OCI-LY7 (cell line): ENCODE data around the gene TPD52L1. TPM values are rescaled to one million over a fixed set of nuclear protein-coding genes. Genes with fewer than 3 reads are reported as not detected.

Experiments used
- BruUV-seq: library from RNA; stranded (reverse); fragments of 400-500 nt; replicated peaks from 2 replicates; lab custom pipeline; 2021; lab: Mats Ljungman, UMichigan
- CTCF ChIA-PET: fragments of 300-600 bp; sonication (Branson Sonifier 250); formaldehyde crosslinking; loops from one replicate; lab custom pipeline; 2022; ENCODE audit warnings: antibody characterized with exemption; ENCODE audit not compliant: unreplicated experiment; lab: Charles Lee
- POLR2A ChIA-PET: fragments of 300-600 bp; sonication (Branson Sonifier 250); formaldehyde crosslinking; loops from one replicate; lab custom pipeline; 2022; ENCODE audit warnings: antibody characterized with exemption; lab: Charles Lee
- DNase-seq: peaks from one replicate; pipeline ENCODE4 v3.0.0-alpha.2; 2015; ENCODE audit warnings: low spot score
- H2AFZ ChIP-seq: fragments of 200-600 bp; sonication (generic), shearing (Covaris generic); 2 replicates; pipeline ENCODE4 v1.6.1; 2014; ENCODE audit warnings: mild to moderate bottlenecking, antibody characterized with exemption, low read length, moderate library complexity
- H3K27ac ChIP-seq: fragments of 200-600 bp; sonication (generic); 2 replicates; pipeline ENCODE4 v1.5.1; 2014; ENCODE audit warnings: mixed run types, low read depth, mild to moderate bottlenecking, moderate library complexity, low read length, inconsistent platforms; ENCODE audit not compliant: poor library complexity, severe bottlenecking
- H3K36me3 ChIP-seq: fragments of 200-600 bp; sonication (generic); 2 replicates; pipeline ENCODE4 v1.6.1; 2014; ENCODE audit warnings: mild to moderate bottlenecking, antibody characterized with exemption, low read length, moderate library complexity, mixed read lengths; ENCODE audit not compliant: insufficient read depth
- H3K4me1 ChIP-seq: fragments of 200-600 bp; sonication (generic); 2 replicates; pipeline ENCODE4 v1.5.1; 2014; ENCODE audit warnings: mild to moderate bottlenecking, low read length; ENCODE audit not compliant: insufficient read depth, poor library complexity, severe bottlenecking
- H3K4me2 ChIP-seq: fragments of 200-600 bp; sonication (generic); 2 replicates; pipeline ENCODE4 v1.6.1; 2014; ENCODE audit warnings: mild to moderate bottlenecking, low read length
- H3K4me3 ChIP-seq: fragments of 200-600 bp; sonication (generic); 2 replicates; pipeline ENCODE4 v1.5.1; 2014; ENCODE audit warnings: mild to moderate bottlenecking, low read depth, low read length; ENCODE audit not compliant: poor library complexity, severe bottlenecking
- H3K79me2 ChIP-seq: fragments of 200-600 bp; sonication (generic); 2 replicates; pipeline ENCODE4 v1.6.1; 2016; ENCODE audit warnings: low read depth, mild to moderate bottlenecking, low read length, moderate library complexity, mixed read lengths; ENCODE audit not compliant: insufficient read depth
- H3K9me2 ChIP-seq: fragments of 200-600 bp; sonication (generic); 2 replicates; pipeline ENCODE4 v1.6.1; 2016; ENCODE audit warnings: mild to moderate bottlenecking, low read length, mixed read lengths; ENCODE audit not compliant: insufficient read depth
- H3K9me3 ChIP-seq: fragments of 200-600 bp; sonication (generic); 2 replicates; pipeline ENCODE4 v1.6.1; 2014; ENCODE audit warnings: mild to moderate bottlenecking, mixed run types, low read length, mixed read lengths
- H4K20me1 ChIP-seq: fragments of 200-600 bp; sonication (generic); 2 replicates; pipeline ENCODE4 v1.6.1; 2014; ENCODE audit warnings: mild to moderate bottlenecking, antibody characterized with exemption, low read length, moderate library complexity, mixed read lengths; ENCODE audit not compliant: insufficient read depth
- EZH2phosphoT487 ChIP-seq: fragments of 200-600 bp; sonication (generic); IDR thresholded peaks from 2 replicates; pipeline ENCODE4 v1.6.1; 2018; ENCODE audit warnings: low read depth, borderline replicate concordance, mild to moderate bottlenecking, mixed run types, antibody characterized with exemption, low read length, moderate library complexity, mixed read lengths
- intact Hi-C: fragments of 100-400 bp; cut with micrococcal nuclease; formaldehyde crosslinking; loops from one replicate; pipeline ENCODE4 v1.10.0; 2022; ENCODE audit not compliant: unreplicated experiment
- total RNA-seq, 2 experiments: library from RNA; depleted of rRNA in 1 of 2; stranded (reverse); fragments of >200 nt in 1 of 2; shearing (Covaris generic) in 1 of 2; gene quantifications; 2 replicates each; pipeline ENCODE4 v1.2.3, GENCODE V29; 2014 to 2022
- TF ChIP-seq, protein P1 (sequence below): fragments of 200-600 bp; sonication (generic); conservative IDR thresholded peaks from 2 replicates; pipeline ENCODE4 v1.5.1; 2014; ENCODE audit warnings: mild to moderate bottlenecking, antibody characterized with exemption, low read length, moderate library complexity, mixed read lengths

The TPD52L1 gene
- total RNA-seq, 2 experiments from 2014 or later: not detected

DNA sequence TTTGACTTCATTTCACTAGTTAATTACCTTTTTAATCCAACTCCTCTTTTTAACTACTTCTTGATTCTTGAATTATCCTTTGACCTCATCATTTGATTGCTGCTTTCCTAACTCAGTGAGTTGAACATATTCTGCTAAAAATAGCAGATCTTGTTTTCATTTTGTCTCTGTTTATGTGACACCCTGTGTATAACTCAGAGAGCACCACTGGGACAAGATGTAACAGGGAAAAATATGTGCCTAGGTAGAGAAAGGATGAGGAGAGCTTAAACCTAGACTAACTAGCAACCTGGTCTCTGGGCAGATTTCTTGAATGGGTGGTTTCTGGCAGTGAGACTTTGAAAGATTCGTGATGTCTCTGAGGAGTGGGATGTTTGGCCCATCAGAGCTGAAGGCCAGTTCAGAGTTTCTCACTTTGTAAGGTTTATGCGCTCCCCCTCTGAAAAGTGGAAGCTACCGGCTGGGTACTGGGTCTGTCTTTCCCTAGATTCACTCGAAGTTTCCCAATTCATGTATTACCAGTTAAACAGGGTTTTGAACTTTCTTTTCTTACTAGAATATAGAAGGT lies 61.8 kb downstream of the TPD52L1 start:
- POLR2A ChIA-PET: interaction anchor here (0.6 kb wide), 2 partner anchors 35 to 78 kb away, joined by 3 read pairs; no protein-coding TSS in a partner anchor
- Histone ChIP-seq H2AFZ (no peak overlapping the region), H4K20me1 (no peaks in the 10 kb centered on the region), H3K36me3 (no peaks in the 10 kb centered on the region), H3K4me3 (no peak overlapping the region), H3K79me2 (no peaks in the 10 kb centered on the region), H3K27ac (no peak overlapping the region), H3K4me1 (no peaks in the 10 kb centered on the region), H3K4me2 (no peak overlapping the region), H3K9me2 (no peaks in the 10 kb centered on the region), H3K9me3 (no peaks in the 10 kb centered on the region)
- CTCF ChIA-PET: no interaction called here
- BruUV-seq: no TSS peak
- TF ChIP-seq, protein P1, sequence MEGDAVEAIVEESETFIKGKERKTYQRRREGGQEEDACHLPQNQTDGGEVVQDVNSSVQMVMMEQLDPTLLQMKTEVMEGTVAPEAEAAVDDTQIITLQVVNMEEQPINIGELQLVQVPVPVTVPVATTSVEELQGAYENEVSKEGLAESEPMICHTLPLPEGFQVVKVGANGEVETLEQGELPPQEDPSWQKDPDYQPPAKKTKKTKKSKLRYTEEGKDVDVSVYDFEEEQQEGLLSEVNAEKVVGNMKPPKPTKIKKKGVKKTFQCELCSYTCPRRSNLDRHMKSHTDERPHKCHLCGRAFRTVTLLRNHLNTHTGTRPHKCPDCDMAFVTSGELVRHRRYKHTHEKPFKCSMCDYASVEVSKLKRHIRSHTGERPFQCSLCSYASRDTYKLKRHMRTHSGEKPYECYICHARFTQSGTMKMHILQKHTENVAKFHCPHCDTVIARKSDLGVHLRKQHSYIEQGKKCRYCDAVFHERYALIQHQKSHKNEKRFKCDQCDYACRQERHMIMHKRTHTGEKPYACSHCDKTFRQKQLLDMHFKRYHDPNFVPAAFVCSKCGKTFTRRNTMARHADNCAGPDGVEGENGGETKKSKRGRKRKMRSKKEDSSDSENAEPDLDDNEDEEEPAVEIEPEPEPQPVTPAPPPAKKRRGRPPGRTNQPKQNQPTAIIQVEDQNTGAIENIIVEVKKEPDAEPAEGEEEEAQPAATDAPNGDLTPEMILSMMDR: no peak
- TF ChIP-seq EZH2phosphoT487: no peak
- no peak for DNase-seq
- intact Hi-C loops: no loop called here

GRCh38 chr6:125216015-125216414 lies 62.4 kb downstream of the TPD52L1 start:
- Histone ChIP-seq H3K9me3 (no peaks in the 10 kb centered on the region), H3K4me3 (no peak overlapping the region), H3K79me2 (no peaks in the 10 kb centered on the region), H3K4me2 (no peak overlapping the region), H4K20me1 (no peaks in the 10 kb centered on the region), H3K4me1 (no peaks in the 10 kb centered on the region), H2AFZ (no peak overlapping the region), H3K36me3 (no peaks in the 10 kb centered on the region), H3K27ac (no peak overlapping the region), H3K9me2 (no peaks in the 10 kb centered on the region)
- no peak for DNase-seq
- BruUV-seq: no TSS peak
- TF ChIP-seq, protein P1: no peak
- TF ChIP-seq EZH2phosphoT487: no peak
- intact Hi-C loops: no loop called here
- POLR2A ChIA-PET: interaction anchor here (0.6 kb wide), 2 partner anchors 34 to 79 kb away, joined by 3 read pairs; no protein-coding TSS in a partner anchor
- CTCF ChIA-PET: no interaction called here

GRCh38 chr6:125217369-125217768 lies 63.8 kb downstream of the TPD52L1 start:
- CTCF ChIA-PET: no interaction called here
- Histone ChIP-seq H3K27ac (no peak overlapping the region), H2AFZ (no peak overlapping the region), H3K4me3 (no peak overlapping the region), H3K79me2 (no peaks in the 10 kb centered on the region), H3K4me1 (no peaks in the 10 kb centered on the region), H3K36me3 (no peaks in the 10 kb centered on the region), H4K20me1 (no peaks in the 10 kb centered on the region), H3K9me3 (no peaks in the 10 kb centered on the region), H3K9me2 (no peaks in the 10 kb centered on the region), H3K4me2 (no peak overlapping the region)
- intact Hi-C loops: no loop called here
- DNase-seq: no peak
- no TSS peak for BruUV-seq
- POLR2A ChIA-PET: interaction anchor here (0.6 kb wide), 1 partner anchor 15 kb away, joined by 3 read pairs; no protein-coding TSS in a partner anchor
- TF ChIP-seq, protein P1: no peak
